ENCODE results near the gene EIF5A. TPM values are rescaled to one million over a fixed set of nuclear protein-coding genes. Genes with fewer than 3 reads are reported as not detected.

EIF5A gene
- total and polyA plus RNA-seq, 2 of the 8 experiments (the other 6 are each of a cell fraction or from before 2014, with no cell fraction given) = 717 to 1,172 TPM

GRCh38 chr17:7281074-7281952, 26.1 kb upstream of the EIF5A start, which contains the start of gene SLC2A4 (continued):
- TF ChIP-seq SRF (IDR thresholded peaks at IDR 0.05; ENCODE audit: low read depth, low read length) = no peak
- TF ChIP-seq TBP (IDR thresholded peaks at IDR 0.05; ENCODE audit: low read depth, low read length) = no peak

Data from H1 (cell line).